GM12801 (cell line): ENCODE data around the gene POU2F3.

Experiments
- TF ChIP-seq, protein P1 (sequence below): IDR thresholded peaks from one replicate; pipeline ENCODE4 v1.5.1; 2011; ENCODE audit warnings: control low read depth; ENCODE audit not compliant: insufficient read length; ENCODE audit errors: extremely low read depth

The POU2F3 gene

DNA sequence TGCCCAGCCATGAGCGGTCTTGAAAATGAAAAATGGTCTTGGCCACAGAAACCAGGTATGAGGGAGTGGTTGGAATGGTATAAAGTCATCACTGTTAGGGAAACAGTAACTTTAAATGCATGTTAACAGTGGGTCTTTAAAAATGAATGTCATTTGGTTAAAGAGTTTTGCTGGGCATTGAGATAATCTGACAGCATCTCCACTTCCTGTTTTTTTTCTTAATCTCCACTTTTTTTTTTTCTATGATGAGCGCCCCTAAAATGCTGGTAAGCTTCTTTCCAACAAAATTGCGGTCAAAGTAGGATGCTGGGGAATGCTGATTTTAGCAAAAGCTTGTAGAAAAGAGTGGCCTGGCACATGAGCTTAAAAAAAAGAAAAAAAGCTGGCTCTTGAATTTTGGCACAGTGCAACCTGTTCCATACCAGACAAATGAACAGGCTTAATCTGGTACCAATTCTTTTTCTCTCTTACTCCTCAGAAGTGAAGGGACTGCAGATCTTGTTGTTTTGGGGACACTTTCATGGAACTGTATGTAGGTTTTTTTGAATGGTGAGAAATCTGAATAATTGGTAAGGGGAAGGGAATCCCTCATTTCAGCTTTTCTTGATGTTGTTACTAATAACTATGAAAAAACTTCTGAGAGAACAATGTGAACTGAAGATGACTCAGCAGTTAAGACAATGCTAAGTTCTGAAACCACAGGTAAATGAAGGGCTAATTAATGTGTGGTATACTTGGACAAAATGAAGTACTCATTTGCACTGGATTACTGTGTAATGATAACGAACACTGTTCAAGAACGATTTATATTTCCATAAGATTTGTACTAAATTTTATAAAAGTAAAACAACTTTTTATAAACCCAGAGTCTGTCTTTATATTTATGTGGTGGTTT is 93.1 kb downstream of the POU2F3 start:
- TF ChIP-seq, protein P1, sequence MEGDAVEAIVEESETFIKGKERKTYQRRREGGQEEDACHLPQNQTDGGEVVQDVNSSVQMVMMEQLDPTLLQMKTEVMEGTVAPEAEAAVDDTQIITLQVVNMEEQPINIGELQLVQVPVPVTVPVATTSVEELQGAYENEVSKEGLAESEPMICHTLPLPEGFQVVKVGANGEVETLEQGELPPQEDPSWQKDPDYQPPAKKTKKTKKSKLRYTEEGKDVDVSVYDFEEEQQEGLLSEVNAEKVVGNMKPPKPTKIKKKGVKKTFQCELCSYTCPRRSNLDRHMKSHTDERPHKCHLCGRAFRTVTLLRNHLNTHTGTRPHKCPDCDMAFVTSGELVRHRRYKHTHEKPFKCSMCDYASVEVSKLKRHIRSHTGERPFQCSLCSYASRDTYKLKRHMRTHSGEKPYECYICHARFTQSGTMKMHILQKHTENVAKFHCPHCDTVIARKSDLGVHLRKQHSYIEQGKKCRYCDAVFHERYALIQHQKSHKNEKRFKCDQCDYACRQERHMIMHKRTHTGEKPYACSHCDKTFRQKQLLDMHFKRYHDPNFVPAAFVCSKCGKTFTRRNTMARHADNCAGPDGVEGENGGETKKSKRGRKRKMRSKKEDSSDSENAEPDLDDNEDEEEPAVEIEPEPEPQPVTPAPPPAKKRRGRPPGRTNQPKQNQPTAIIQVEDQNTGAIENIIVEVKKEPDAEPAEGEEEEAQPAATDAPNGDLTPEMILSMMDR = no peak

- TF ChIP-seq, protein P1 = no peak
Measured at GRCh38 chr11:120333801-120334200, 93.9 kb downstream of the POU2F3 start.

- TF ChIP-seq, protein P1 = no peak
Measured at GRCh38 chr11:120334332-120334731, 94.4 kb downstream of the POU2F3 start.

DNA sequence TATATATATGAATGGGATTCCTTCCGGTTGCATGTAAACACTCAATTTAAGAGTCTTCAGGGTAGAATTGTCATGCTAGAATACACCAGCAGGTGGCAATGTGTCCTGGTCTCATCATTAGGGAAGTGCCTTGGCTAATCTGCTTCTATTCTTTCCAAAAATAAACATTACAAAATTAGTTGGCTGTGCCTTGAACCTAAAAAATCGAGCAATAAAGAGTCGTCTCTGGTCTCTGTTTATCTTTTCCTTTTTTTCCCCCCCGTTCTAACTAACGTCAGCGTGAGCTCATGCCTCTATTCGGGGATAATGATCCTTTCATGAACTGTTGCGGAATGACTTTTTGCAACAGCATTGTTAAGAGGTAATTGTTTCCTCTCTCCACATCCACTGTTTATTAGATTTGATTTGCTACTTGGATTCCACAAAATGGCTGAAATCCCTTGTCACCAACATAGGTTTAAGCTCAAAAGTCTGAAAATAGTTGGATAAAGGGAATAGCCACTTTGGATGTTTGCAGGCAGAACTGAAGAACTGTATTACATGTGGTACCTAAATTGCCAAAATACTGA is 95.0 kb downstream of the POU2F3 start:
- TF ChIP-seq, protein P1 = no peak

- TF ChIP-seq, protein P1 = no peak
Measured at GRCh38 chr11:120335556-120335907, 95.6 kb downstream of the POU2F3 start.

DNA sequence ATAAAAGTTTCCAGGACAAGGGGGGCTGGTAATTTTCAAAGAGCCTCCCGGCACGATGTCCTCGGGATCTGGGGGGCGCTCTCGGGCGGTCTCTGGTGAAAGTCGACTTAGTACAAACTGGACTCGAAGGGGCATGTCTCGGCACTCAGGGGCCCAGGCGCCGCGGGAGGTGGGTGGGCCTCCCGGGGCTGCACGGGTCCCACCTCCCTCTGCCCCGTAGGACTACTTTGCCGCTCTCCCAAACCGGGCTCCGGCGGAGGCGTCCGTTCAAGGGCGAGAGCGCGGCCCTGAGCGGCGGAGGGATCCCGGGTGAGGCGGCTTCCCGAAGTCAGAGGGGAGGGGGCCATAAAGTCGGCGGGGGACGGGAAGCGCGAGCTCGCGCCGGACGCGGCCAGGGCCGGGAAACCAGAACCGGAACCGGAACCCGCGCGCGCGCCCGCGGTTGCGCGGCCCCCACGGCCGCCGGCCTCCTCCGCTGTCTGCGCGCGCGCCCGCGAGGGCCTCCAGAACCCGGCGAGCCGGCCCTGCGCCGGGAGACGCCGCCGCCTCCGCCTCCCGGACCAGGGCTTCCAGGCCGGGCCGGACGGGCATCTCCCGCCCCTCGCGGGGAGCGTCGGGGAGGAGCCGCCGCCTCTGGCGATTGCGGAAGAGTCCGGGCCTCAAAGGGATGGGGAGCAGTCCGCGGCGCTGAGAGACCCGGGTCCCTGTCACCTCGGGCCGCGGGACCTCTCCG is 96.1 kb downstream of the POU2F3 start, which contains the start of gene ARHGEF12:
ARHGEF12 (plus strand) TSS at position 506 of the 733 bp plus-strand sequence. CDS start 831 bp downstream, outside the sequence.
- TF ChIP-seq, protein P1 = no peak
